Fibroblast of lung (primary cell): ENCODE results near the gene CSNK2B.

Experiments used
- EZH2 ChIP-seq: IDR thresholded peaks from 2 replicates; pipeline ENCODE4 v1.5.1; 2012; ENCODE audit warnings: low read length, control low read depth, mild to moderate bottlenecking; ENCODE audit errors: missing control alignments
- TF ChIP-seq, protein P1 (sequence below), 2 donors: IDR thresholded peaks in 1 of 2; conservative IDR thresholded peaks in 1 of 2; 1 replicate in 1 of 2; 2 replicates in 1 of 2; pipeline ENCODE4 v1.5.1; 2011 to 2012; ENCODE audit warnings: low read length in 2 of 2, control low read depth in 1 of 2, inconsistent platforms in 1 of 2, low read depth in 1 of 2, mild to moderate bottlenecking in 1 of 2

DNA sequence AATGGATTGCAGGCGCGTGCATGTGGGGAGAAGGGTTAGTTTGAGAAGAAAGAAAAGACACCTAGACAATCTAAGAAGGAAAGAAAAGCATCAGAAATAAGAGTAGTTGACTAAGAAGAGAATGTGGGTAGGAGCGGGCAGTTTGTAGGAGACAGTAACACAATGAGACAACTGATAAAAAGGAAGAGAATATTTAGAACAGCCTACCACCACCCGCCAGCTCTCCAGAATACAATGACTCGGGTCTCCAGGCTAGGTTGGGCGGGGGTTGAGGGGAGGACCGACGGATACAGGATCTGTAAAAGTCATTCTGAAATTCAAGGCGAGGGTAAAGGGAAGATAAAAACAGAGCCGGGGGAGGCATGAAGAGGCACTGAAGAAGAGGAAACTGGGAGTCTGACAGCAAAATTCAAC lies 36.5 kb downstream of the CSNK2B start:
- TF ChIP-seq, protein P1, sequence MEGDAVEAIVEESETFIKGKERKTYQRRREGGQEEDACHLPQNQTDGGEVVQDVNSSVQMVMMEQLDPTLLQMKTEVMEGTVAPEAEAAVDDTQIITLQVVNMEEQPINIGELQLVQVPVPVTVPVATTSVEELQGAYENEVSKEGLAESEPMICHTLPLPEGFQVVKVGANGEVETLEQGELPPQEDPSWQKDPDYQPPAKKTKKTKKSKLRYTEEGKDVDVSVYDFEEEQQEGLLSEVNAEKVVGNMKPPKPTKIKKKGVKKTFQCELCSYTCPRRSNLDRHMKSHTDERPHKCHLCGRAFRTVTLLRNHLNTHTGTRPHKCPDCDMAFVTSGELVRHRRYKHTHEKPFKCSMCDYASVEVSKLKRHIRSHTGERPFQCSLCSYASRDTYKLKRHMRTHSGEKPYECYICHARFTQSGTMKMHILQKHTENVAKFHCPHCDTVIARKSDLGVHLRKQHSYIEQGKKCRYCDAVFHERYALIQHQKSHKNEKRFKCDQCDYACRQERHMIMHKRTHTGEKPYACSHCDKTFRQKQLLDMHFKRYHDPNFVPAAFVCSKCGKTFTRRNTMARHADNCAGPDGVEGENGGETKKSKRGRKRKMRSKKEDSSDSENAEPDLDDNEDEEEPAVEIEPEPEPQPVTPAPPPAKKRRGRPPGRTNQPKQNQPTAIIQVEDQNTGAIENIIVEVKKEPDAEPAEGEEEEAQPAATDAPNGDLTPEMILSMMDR (conservative IDR thresholded peaks at IDR 0.05 in 1 of 2, IDR thresholded peaks at IDR 0.05 in 1 of 2; ENCODE audit: low read depth in 1 of 2, low read length in 2 of 2): no peak
- no peak for TF ChIP-seq EZH2
